ENCODE data around the gene TLK1. TPM values are rescaled to one million over a fixed set of nuclear protein-coding genes. Genes with fewer than 3 reads are reported as not detected.

TLK1 gene
- total and polyA plus RNA-seq, 2 donors (not counting 1 experiment from before 2014, with no cell fraction given): 23.5 to 29.9 TPM

DNA sequence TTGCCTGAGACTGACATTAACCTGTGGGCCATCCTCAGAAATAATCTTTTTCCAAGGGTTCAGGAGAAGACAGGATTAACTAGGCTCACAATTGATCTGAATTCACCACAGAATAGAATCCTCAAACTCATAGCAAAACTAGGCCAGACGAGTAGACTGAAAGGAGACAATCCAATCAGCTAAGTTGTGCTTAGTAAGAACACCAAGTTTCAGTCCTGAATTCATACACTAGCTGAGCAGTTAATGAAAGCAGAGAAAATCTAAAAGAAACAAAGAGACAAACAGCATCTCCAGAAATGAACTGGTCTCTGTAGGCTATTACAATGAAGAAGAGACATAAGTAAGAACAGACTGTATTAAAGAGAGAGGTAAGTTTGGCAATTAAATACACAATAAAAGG lies 142.2 kb downstream of the TLK1 start:
- Histone ChIP-seq H3K27me3 (ENCODE audit: control insufficient read depth, insufficient read depth, low read length) (no peaks in the 10 kb centered on the region), H3K9me3 (ENCODE audit: control insufficient read depth, insufficient read depth, low read depth, low read length) (no peaks in the 10 kb centered on the region), H3K9ac (ENCODE audit: insufficient read depth, low read length) (no peak overlapping the region), H3K79me2 (ENCODE audit: control insufficient read depth, insufficient read depth, low read length) (no peaks in the 10 kb centered on the region), H3K4me2 (ENCODE audit: extremely low read depth, insufficient read depth, low read length) (no peak overlapping the region), H3K36me3 (ENCODE audit: control insufficient read depth, insufficient read depth, low read length) (no peaks in the 10 kb centered on the region), H3K4me3 (replicated peaks in 1 of 4; ENCODE audit: control extremely low read depth in 1 of 4, insufficient read depth in 1 of 4, low read depth in 3 of 4, low read length in 4 of 4) (no peak overlapping the region), H4K20me1 (ENCODE audit: control insufficient read depth, extremely low read depth, insufficient read depth, low read length) (no peaks in the 10 kb centered on the region), H3K27ac (ENCODE audit: insufficient read depth, low read length) (no peak overlapping the region), H2AFZ (ENCODE audit: low read length) (no peak overlapping the region), H3K4me1 (ENCODE audit: control insufficient read depth, extremely low read depth, insufficient read depth, low read length) (peaks cover 2% of the 10 kb centered on the region)
- DNase-seq (ENCODE audit: low read depth in 2 of 2): no peak
- TF ChIP-seq EZH2 (IDR thresholded peaks at IDR 0.05; ENCODE audit: low read length, missing control alignments): no peak
- TF ChIP-seq, protein P1, sequence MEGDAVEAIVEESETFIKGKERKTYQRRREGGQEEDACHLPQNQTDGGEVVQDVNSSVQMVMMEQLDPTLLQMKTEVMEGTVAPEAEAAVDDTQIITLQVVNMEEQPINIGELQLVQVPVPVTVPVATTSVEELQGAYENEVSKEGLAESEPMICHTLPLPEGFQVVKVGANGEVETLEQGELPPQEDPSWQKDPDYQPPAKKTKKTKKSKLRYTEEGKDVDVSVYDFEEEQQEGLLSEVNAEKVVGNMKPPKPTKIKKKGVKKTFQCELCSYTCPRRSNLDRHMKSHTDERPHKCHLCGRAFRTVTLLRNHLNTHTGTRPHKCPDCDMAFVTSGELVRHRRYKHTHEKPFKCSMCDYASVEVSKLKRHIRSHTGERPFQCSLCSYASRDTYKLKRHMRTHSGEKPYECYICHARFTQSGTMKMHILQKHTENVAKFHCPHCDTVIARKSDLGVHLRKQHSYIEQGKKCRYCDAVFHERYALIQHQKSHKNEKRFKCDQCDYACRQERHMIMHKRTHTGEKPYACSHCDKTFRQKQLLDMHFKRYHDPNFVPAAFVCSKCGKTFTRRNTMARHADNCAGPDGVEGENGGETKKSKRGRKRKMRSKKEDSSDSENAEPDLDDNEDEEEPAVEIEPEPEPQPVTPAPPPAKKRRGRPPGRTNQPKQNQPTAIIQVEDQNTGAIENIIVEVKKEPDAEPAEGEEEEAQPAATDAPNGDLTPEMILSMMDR (conservative IDR thresholded peaks at IDR 0.05 in 1 of 2, IDR thresholded peaks at IDR 0.05 in 1 of 2; ENCODE audit: low read depth in 1 of 2, low read length in 2 of 2): no peak

DNA sequence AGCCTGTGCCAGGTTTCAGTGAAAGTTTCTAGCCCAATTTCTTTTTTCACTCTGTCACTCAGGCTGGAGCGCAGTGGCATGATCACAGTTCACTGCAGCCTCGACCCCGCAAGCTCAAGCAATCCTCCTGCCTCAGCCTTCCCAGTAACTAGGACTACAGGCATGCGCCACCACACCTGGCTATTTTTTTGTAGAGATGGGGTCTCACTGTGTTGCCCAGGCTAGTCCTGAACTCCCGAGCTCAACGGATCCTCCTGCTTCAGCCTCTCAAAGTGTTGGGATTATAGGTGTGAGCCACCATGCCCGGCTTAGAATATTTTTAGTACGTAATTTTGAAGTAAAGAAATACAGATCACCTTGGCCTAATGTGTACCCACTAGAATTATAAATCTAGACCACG lies 144.6 kb downstream of the TLK1 start:
- no peak overlapping the region for H3K4me3 ChIP-seq (replicated peaks in 1 of 4; ENCODE audit: control extremely low read depth in 1 of 4, insufficient read depth in 1 of 4, low read depth in 3 of 4, low read length in 4 of 4)
- H3K79me2 ChIP-seq (ENCODE audit: control insufficient read depth, insufficient read depth, low read length): no peaks in the 10 kb centered on the region
- no peak overlapping the region for H3K9ac ChIP-seq (ENCODE audit: insufficient read depth, low read length)
- no peak overlapping the region for H2AFZ ChIP-seq (ENCODE audit: low read length)
- no peak for DNase-seq (ENCODE audit: low read depth in 2 of 2)
- H3K36me3 ChIP-seq (ENCODE audit: control insufficient read depth, insufficient read depth, low read length): no peaks in the 10 kb centered on the region
- H3K4me1 ChIP-seq (ENCODE audit: control insufficient read depth, extremely low read depth, insufficient read depth, low read length): peaks cover 2% of the 10 kb centered on the region
- H3K27me3 ChIP-seq (ENCODE audit: control insufficient read depth, insufficient read depth, low read length): no peaks in the 10 kb centered on the region
- no peaks in the 10 kb centered on the region for H4K20me1 ChIP-seq (ENCODE audit: control insufficient read depth, extremely low read depth, insufficient read depth, low read length)
- H3K9me3 ChIP-seq (ENCODE audit: control insufficient read depth, insufficient read depth, low read depth, low read length): no peaks in the 10 kb centered on the region
- TF ChIP-seq EZH2 (IDR thresholded peaks at IDR 0.05; ENCODE audit: low read length, missing control alignments): no peak
- TF ChIP-seq, protein P1 (conservative IDR thresholded peaks at IDR 0.05 in 1 of 2, IDR thresholded peaks at IDR 0.05 in 1 of 2; ENCODE audit: low read depth in 1 of 2, low read length in 2 of 2): no peak
- H3K4me2 ChIP-seq (ENCODE audit: extremely low read depth, insufficient read depth, low read length): no peak overlapping the region
- no peak overlapping the region for H3K27ac ChIP-seq (ENCODE audit: insufficient read depth, low read length)

- DNase-seq (ENCODE audit: low read depth in 2 of 2): no peak
- Histone ChIP-seq H3K79me2 (ENCODE audit: control insufficient read depth, insufficient read depth, low read length) (no peaks in the 10 kb centered on the region), H3K27me3 (ENCODE audit: control insufficient read depth, insufficient read depth, low read length) (no peaks in the 10 kb centered on the region), H3K36me3 (ENCODE audit: control insufficient read depth, insufficient read depth, low read length) (no peaks in the 10 kb centered on the region), H4K20me1 (ENCODE audit: control insufficient read depth, extremely low read depth, insufficient read depth, low read length) (no peaks in the 10 kb centered on the region), H3K4me2 (ENCODE audit: extremely low read depth, insufficient read depth, low read length) (no peak overlapping the region), H2AFZ (ENCODE audit: low read length) (no peak overlapping the region), H3K9me3 (ENCODE audit: control insufficient read depth, insufficient read depth, low read depth, low read length) (no peaks in the 10 kb centered on the region), H3K9ac (ENCODE audit: insufficient read depth, low read length) (no peak overlapping the region), H3K4me1 (ENCODE audit: control insufficient read depth, extremely low read depth, insufficient read depth, low read length) (no peaks in the 10 kb centered on the region), H3K27ac (ENCODE audit: insufficient read depth, low read length) (no peak overlapping the region), H3K4me3 (replicated peaks in 1 of 4; ENCODE audit: control extremely low read depth in 1 of 4, insufficient read depth in 1 of 4, low read depth in 3 of 4, low read length in 4 of 4) (no peak overlapping the region)
- TF ChIP-seq EZH2 (IDR thresholded peaks at IDR 0.05; ENCODE audit: low read length, missing control alignments): no peak
- TF ChIP-seq, protein P1 (conservative IDR thresholded peaks at IDR 0.05 in 1 of 2, IDR thresholded peaks at IDR 0.05 in 1 of 2; ENCODE audit: low read depth in 1 of 2, low read length in 2 of 2): no peak
These were observed 146.8 kb downstream of the TLK1 start for GRCh38 chr2:171013851-171014250.

Data from fibroblast of lung (primary cell).